ENCODE measurements around the gene DGAT2.

DNA sequence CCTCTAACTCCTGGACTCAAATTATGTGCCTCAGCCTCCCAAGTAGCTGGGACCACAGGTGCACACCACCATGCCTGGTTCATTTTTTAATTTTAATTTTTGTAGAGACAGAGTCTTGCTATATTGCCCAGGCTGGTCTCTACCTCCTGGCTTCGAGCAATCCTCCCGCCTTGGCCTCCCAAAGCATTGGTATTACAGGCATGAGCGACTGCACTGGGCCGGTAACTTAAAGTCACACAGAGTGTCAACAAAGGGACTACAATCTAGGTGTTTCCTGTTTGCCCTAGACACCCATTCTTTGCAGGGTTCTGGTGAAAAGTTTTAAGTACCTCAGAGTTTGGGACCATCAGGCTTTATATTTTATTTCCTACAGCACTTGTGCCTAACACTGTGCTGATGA lies 54.8 kb downstream of the DGAT2 start:
- TF ChIP-seq, protein P1, sequence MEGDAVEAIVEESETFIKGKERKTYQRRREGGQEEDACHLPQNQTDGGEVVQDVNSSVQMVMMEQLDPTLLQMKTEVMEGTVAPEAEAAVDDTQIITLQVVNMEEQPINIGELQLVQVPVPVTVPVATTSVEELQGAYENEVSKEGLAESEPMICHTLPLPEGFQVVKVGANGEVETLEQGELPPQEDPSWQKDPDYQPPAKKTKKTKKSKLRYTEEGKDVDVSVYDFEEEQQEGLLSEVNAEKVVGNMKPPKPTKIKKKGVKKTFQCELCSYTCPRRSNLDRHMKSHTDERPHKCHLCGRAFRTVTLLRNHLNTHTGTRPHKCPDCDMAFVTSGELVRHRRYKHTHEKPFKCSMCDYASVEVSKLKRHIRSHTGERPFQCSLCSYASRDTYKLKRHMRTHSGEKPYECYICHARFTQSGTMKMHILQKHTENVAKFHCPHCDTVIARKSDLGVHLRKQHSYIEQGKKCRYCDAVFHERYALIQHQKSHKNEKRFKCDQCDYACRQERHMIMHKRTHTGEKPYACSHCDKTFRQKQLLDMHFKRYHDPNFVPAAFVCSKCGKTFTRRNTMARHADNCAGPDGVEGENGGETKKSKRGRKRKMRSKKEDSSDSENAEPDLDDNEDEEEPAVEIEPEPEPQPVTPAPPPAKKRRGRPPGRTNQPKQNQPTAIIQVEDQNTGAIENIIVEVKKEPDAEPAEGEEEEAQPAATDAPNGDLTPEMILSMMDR (IDR thresholded peaks at IDR 0.05) = no peak
- TF ChIP-seq POLR2A (IDR thresholded peaks at IDR 0.05) = no peak

Data from vagina (tissue), 2 donors.